ENCODE measurements around the gene SCAPER.

DNA sequence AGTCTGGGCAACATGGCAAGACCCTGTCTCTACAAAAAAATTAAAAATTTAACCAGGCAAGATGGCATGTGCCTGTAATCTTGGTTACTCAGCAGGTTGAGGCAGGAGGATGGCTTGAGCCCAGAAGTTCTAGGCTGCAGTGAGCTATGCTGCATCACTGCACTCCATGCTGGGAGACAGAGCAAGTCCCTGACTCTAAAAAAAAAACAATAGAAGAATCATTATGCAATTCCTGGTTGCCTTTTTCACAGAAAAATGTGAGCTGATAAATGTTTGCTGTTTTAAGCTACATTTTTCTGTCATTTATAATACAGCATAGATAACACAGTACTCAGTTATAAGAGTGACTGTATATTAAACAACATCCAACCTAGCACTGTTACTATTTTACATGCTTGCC is 148.8 kb downstream of the SCAPER start:
- TF ChIP-seq EZH2 (IDR thresholded peaks at IDR 0.05) (no peak), ELF1 (IDR thresholded peaks at IDR 0.05; ENCODE audit: borderline replicate concordance, low read depth) (no peak), POLR2AphosphoS5 (IDR thresholded peaks at IDR 0.05; ENCODE audit: low read depth, low read length) (no peak), ZFX (IDR thresholded peaks at IDR 0.05) (no peak), CBX3 (IDR thresholded peaks at IDR 0.05; ENCODE audit: low read depth) (no peak), POLR2A (IDR thresholded peaks at IDR 0.05; ENCODE audit: borderline replicate concordance, extremely low read depth, insufficient read depth, insufficient read length) (no peak), EGR1 (IDR thresholded peaks at IDR 0.05; ENCODE audit: low read depth) (no peak), EZH2phosphoT487 (IDR thresholded peaks at IDR 0.05; ENCODE audit: borderline replicate concordance) (no peak)
- TF ChIP-seq, protein P1, sequence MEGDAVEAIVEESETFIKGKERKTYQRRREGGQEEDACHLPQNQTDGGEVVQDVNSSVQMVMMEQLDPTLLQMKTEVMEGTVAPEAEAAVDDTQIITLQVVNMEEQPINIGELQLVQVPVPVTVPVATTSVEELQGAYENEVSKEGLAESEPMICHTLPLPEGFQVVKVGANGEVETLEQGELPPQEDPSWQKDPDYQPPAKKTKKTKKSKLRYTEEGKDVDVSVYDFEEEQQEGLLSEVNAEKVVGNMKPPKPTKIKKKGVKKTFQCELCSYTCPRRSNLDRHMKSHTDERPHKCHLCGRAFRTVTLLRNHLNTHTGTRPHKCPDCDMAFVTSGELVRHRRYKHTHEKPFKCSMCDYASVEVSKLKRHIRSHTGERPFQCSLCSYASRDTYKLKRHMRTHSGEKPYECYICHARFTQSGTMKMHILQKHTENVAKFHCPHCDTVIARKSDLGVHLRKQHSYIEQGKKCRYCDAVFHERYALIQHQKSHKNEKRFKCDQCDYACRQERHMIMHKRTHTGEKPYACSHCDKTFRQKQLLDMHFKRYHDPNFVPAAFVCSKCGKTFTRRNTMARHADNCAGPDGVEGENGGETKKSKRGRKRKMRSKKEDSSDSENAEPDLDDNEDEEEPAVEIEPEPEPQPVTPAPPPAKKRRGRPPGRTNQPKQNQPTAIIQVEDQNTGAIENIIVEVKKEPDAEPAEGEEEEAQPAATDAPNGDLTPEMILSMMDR (IDR thresholded peaks at IDR 0.05 in 2 of 3, conservative IDR thresholded peaks at IDR 0.05 in 1 of 3; ENCODE audit: borderline replicate concordance in 1 of 3, insufficient read depth in 1 of 3, low read depth in 2 of 3, low read length in 2 of 3) = no peak
- TF ChIP-seq, protein P2, sequence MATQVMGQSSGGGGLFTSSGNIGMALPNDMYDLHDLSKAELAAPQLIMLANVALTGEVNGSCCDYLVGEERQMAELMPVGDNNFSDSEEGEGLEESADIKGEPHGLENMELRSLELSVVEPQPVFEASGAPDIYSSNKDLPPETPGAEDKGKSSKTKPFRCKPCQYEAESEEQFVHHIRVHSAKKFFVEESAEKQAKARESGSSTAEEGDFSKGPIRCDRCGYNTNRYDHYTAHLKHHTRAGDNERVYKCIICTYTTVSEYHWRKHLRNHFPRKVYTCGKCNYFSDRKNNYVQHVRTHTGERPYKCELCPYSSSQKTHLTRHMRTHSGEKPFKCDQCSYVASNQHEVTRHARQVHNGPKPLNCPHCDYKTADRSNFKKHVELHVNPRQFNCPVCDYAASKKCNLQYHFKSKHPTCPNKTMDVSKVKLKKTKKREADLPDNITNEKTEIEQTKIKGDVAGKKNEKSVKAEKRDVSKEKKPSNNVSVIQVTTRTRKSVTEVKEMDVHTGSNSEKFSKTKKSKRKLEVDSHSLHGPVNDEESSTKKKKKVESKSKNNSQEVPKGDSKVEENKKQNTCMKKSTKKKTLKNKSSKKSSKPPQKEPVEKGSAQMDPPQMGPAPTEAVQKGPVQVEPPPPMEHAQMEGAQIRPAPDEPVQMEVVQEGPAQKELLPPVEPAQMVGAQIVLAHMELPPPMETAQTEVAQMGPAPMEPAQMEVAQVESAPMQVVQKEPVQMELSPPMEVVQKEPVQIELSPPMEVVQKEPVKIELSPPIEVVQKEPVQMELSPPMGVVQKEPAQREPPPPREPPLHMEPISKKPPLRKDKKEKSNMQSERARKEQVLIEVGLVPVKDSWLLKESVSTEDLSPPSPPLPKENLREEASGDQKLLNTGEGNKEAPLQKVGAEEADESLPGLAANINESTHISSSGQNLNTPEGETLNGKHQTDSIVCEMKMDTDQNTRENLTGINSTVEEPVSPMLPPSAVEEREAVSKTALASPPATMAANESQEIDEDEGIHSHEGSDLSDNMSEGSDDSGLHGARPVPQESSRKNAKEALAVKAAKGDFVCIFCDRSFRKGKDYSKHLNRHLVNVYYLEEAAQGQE (IDR thresholded peaks at IDR 0.05; ENCODE audit: low read depth) = no peak
- TF ChIP-seq, protein P3, sequence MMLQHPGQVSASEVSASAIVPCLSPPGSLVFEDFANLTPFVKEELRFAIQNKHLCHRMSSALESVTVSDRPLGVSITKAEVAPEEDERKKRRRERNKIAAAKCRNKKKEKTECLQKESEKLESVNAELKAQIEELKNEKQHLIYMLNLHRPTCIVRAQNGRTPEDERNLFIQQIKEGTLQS (IDR thresholded peaks at IDR 0.05) = no peak

All from HCT116 (cell line).